Activated CD8-positive, alpha-beta memory T cell treated with anti-CD3 and anti-CD28 coated beads for 36 hours (primary cell): ENCODE measurements around the gene ARHGAP19. TPM values are rescaled to one million over a fixed set of nuclear protein-coding genes. Genes with fewer than 3 reads are reported as not detected.

ENCODE experiments used
- CTCF ChIA-PET: fragments of 350-600 bp; sonication (Branson Sonifier 250); formaldehyde crosslinking; loops from one replicate; lab custom pipeline; 2021; ENCODE audit warnings: antibody characterized with exemption; lab: Charles Lee
- POLR2A ChIA-PET: fragments of 350-600 bp; sonication (Branson Sonifier 250); formaldehyde crosslinking; loops from one replicate; lab custom pipeline; 2021; ENCODE audit warnings: antibody characterized with exemption; lab: Charles Lee
- total RNA-seq, 2 experiments: library from RNA; stranded (reverse); gene quantifications; one replicate each; pipeline ENCODE4 v1.2.3, GENCODE V29; 2021

The ARHGAP19 gene
- total RNA-seq, 2 experiments from 2014 or later = 27.3 to 29.8 TPM

- CTCF ChIA-PET = no interaction called here
- POLR2A ChIA-PET = no interaction called here
Measured at GRCh38 chr10:97259119-97259518, 33.3 kb downstream of the ARHGAP19 start.

DNA sequence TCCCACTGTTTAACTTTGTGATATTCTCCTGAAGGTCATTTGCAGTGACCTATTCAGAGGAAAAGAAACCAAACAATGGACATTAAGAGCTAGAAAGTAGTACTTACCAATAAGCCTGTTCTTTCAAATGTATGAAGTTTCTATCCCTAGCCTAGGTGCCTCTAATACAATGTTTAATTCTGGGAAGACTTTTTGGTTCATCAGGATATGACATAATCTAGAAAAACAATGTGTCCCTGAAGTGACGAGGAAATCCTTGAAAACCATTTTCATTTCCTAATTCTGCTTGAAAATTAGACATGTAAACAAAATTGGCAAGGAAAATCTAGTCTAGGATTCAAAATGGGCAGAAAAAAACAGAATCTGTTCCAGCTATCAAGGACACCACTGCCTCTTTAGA, 36.1 kb downstream of the ARHGAP19 start:
- ChIA-PET POLR2A (no interaction called here), CTCF (no interaction called here)

DNA sequence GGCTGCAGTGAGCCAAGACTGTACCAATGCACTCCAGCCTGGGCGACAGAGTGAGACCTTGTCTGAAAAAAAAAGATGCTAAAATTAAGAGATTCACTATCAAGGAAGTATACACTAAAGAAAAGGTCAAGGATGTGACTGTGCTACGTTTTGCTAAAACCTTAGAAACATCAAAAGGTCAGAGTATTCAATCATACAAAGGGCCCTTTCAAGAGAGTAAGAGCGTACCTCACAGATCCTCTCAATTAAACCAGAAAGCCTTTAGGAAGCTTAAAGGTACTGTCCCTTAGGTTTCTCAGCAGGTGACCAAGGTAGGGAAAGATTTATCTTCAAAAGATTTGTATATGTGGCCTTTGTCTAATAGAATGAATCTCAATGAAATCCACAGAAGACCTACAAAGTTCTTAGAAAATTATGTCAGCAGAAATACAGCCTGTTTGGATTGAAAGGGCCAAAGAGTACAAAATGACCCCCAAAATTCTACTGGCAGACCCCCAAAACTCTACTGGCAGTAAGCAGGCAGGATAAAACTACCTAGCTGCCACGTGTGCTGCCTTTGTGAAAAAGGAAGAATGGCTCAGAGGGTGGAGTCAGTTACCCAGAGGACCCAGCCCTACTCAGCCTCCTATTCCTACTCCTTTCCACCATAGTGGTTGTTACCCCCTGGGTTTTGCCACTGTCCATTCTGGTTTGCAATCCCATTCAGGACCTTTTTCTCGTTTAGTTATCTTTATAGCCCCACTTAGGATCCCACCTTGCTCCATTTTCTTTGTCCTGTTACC, 36.7 kb downstream of the ARHGAP19 start:
- ChIA-PET CTCF (interaction anchor here (0.5 kb wide), 1 partner anchor 72 kb away, joined by 3 read pairs; no protein-coding TSS in a partner anchor), POLR2A (no interaction called here)

GRCh38 chr10:97254694-97255093, 37.7 kb downstream of the ARHGAP19 start:
- POLR2A ChIA-PET = no interaction called here
- CTCF ChIA-PET = no interaction called here

DNA sequence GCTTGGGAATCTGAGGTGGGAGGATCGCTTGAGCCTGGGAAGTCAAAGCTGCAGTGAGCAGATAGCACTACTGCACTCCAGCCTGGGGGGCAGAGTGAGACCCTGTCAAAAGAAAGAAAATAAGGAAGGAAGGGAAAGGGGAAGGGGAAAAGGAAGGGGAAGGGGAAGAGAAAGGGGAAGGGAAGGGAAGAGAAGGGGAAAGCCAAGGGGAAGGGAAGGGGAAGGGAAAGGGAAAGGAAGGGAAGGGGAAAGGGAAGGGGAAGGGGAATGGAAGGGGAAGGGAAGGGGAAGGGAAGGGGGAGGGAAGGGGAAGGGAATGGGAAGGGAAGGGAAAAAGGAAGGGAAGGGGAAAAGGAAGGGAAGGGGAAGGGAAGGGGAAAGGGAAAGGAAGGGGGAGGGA, 41.5 kb downstream of the ARHGAP19 start:
- ChIA-PET CTCF (no interaction called here), POLR2A (no interaction called here)

DNA sequence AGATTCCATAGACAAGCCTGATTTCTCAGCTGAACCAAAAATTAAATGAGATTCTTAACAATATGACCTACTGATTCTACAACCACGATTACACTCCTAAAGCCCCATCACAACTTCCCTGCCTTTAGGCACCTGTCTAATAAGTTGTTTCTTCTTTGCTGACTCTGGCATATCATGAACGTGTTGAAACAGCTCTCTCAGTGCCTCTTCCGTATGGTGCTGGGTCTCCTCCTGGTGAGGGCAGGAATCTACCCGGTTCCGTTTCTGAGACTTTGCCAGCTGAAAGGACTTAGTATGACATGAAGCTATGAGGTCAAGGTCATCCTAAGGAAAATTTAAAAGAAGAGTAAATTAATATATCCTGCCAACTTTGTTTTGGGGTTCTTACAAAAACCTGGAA, 48.6 kb downstream of the ARHGAP19 start:
- CTCF ChIA-PET = interaction anchor here (0.6 to 0.9 kb wide), 2 partner anchors 9 to 527 kb away, joined by 4 to 5 read pairs; no protein-coding TSS in a partner anchor
- POLR2A ChIA-PET = no interaction called here

- ChIA-PET CTCF (interaction anchor here (1.4 to 1.5 kb wide), 2 partner anchors 29 to 42 kb away, joined by 5 read pairs; no protein-coding TSS in a partner anchor), POLR2A (no interaction called here)
Measured at GRCh38 chr10:97238855-97239254, 53.6 kb downstream of the ARHGAP19 start.

DNA sequence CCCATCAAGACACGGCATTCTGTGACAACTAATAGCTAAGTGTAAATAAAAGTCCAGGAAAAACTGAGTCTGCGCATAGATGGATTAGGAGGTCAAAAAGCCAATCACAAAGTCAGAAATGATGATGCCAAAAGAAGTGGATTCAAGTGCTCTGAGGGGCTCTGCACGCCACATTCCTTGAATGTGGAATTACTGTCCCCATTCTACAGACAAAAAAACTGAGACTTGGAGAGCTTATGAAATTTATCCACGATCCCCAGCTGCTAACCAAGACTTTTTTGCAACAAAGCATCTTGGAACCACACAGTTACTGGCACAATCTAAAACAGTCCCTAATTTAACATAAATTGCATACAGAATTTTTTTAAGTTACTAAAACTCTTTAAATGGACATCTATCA, 57.1 kb downstream of the ARHGAP19 start:
- ChIA-PET POLR2A (interaction anchor here (1.2 kb wide), 1 partner anchor 17 kb away, joined by 3 read pairs; no protein-coding TSS in a partner anchor), CTCF (interaction anchor here (0.6 to 3.2 kb wide), 6 partner anchors 9 to 163 kb away, joined by 3 to 16 read pairs (median 4); no protein-coding TSS in a partner anchor)

DNA sequence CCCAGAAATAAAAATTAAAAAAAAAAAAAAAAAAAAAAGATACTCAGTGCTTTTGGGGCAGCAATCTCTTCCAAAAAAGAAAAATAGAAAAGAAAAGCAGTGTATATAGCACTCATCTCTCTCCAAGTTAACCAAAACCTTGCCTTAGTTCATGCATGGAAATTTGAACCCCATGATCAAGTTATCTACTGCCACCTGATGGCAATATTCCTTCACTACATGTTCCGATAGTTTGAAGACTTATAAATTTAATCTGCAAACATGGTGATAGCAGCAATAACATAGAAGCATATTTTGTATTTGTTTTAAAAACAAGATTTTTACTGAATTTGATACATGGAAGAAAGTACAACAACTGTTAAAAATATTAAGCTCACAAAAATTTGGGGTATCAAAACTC, 58.0 kb downstream of the ARHGAP19 start:
- CTCF ChIA-PET = interaction anchor here (0.7 to 3.2 kb wide), 6 partner anchors 10 to 162 kb away, joined by 3 to 16 read pairs (median 4); no protein-coding TSS in a partner anchor
- POLR2A ChIA-PET = interaction anchor here (1.2 kb wide), 1 partner anchor 16 kb away, joined by 3 read pairs; no protein-coding TSS in a partner anchor

- ChIA-PET POLR2A (no interaction called here), CTCF (interaction anchor here (0.6 to 3.6 kb wide), 5 partner anchors 10 to 482 kb away, joined by 3 to 13 read pairs (median 3); no protein-coding TSS in a partner anchor)
Measured at GRCh38 chr10:97230146-97230545, 62.3 kb downstream of the ARHGAP19 start.

DNA sequence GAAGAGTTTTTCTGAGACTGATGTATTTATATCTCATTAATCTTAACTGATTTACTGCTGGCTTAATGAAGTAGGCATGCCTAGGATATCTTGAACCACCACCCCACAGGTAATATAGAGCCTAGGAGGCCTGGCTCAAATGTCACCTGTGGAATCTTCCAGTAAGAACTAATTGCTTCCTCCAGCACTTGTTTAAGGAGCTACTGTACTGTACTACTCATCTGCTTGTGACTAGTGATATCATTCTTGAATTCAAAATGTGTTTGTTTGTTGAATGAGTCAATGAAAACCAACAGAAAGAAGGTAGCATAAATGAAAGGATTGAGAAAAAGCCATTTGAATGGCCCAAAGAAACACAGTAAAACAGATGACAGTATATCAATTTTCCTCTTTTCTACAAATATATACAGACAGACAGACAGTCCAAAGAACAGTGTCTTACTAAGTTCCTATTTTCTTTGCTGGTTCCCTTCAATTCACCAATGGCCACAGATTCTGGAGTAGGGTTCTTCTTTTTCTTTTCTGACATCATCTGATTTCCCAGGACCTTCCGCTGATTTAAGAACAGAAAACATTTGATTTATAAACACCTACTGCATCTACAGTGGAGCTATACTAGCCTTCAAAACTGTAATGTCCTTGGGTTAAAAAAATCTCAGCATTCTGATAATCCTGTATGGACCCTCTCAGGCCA, 63.0 kb downstream of the ARHGAP19 start:
- CTCF ChIA-PET = interaction anchor here (1.2 to 3.6 kb wide), 4 partner anchors 9 to 191 kb away, joined by 3 to 13 read pairs (median 4); no protein-coding TSS in a partner anchor
- POLR2A ChIA-PET = interaction anchor here (0.5 kb wide), 1 partner anchor 192 kb away, joined by 3 read pairs; no protein-coding TSS in a partner anchor

DNA sequence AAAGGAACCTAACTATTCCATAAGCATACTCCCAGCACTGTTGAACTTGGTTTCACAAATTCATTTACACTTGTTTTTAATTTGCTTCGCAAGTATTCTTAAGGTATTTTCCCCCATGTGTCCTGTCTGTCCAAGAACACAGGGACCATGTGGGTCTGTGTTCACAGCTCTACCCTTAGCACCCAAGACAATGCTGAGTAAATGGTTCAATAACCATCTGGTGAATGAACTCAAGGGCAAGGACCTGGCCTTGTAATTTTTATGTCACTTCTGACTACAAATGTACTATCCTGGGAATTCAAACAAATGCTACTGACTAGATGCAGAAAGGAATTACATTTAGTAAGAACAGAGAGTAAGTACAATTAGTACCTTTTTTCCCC, 63.7 kb downstream of the ARHGAP19 start:
- ChIA-PET POLR2A (interaction anchor here (0.5 kb wide), 1 partner anchor 191 kb away, joined by 3 read pairs; no protein-coding TSS in a partner anchor), CTCF (interaction anchor here (1.3 to 3.6 kb wide), 2 partner anchors 18 to 156 kb away, joined by 4 to 13 read pairs; no protein-coding TSS in a partner anchor)

DNA sequence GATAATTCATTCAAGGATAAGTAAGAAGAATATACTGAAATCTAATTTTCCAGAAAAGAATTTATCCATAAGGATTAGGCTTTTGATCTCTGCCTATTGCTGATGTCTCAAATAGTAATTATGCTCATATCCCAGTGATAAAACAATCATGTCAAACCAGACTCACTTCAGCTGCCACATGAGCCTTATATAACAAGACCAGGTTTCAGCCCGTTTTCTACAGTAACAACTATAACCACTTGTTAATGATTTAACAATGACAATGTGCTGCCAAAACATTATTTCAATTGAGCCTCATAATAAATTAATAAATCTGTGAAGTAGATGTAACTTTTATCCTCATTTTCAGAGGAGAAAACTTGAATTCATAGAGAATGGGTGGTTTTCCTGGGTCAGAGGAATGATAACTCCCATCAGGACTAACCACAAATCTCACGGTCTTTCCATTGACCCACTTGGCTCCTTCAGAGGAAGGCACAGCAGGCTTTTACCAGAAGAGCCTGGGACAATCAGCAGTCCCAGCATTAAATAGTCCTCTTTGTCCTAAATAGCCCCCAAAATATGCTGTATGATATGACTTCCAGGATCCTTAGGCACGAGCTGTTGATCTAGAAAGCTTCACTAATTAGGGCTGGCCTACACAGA, 64.2 kb downstream of the ARHGAP19 start:
- ChIA-PET CTCF (interaction anchor here (1.3 to 3.6 kb wide), 2 partner anchors 17 to 156 kb away, joined by 4 to 13 read pairs; no protein-coding TSS in a partner anchor), POLR2A (no interaction called here)

DNA sequence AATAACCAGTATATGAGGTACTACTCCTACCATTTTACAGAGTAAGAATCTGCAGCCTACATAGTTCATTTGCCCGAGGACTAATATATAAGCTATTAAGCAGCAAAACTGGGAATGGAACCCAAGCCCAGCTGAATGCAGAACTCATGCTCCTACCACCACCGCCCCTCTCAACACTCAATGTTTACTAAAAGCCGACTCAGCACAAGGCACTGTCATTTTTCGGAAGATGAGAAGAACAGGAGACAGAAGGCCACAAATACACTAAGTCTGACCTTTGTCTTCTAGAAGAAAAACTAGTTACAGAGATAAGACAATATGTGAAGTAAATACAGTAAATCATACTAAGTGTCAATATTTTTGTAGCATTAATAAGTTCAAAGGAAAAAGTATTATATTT, 66.0 kb downstream of the ARHGAP19 start:
- ChIA-PET CTCF (interaction anchor here (1.4 kb wide), 2 partner anchors 189 to 201 kb away, joined by 3 to 4 read pairs; no protein-coding TSS in a partner anchor), POLR2A (no interaction called here)

- CTCF ChIA-PET = interaction anchor here (0.5 to 2.3 kb wide), 7 partner anchors 15 to 199 kb away, joined by 3 to 12 read pairs (median 4); no protein-coding TSS in a partner anchor
- POLR2A ChIA-PET = no interaction called here
Measured at GRCh38 chr10:97224483-97225435, 67.7 kb downstream of the ARHGAP19 start.

- ChIA-PET CTCF (interaction anchor here (0.8 kb wide), 1 partner anchor 150 kb away, joined by 3 read pairs; no protein-coding TSS in a partner anchor), POLR2A (no interaction called here)
Measured at GRCh38 chr10:97222326-97222961, 70.0 kb downstream of the ARHGAP19 start.

- ChIA-PET POLR2A (no interaction called here), CTCF (interaction anchor here (1.1 to 3.0 kb wide), 3 partner anchors 9 to 147 kb away, joined by 3 to 12 read pairs (median 4); no protein-coding TSS in a partner anchor)
Measured at GRCh38 chr10:97220355-97220754, 72.1 kb downstream of the ARHGAP19 start.
